HCT116 (cell line): ENCODE data around the gene ARL2. TPM values are rescaled to one million over a fixed set of nuclear protein-coding genes. Genes with fewer than 3 reads are reported as not detected.

Experiments used
- ATAC-seq: fragments of 200-7000 bp; cut with Tn5 transposase; 2 replicates; pipeline ENCODE4 v1.9.1; 2020; ENCODE audit warnings: mild to moderate bottlenecking, moderate library complexity
- BruUV-seq: library from RNA; stranded (reverse); fragments of 400-500 nt; replicated peaks from 2 replicates; lab custom pipeline; 2021; lab: Mats Ljungman, UMichigan
- CTCF ChIA-PET: fragments of 300-600 bp; sonication (Branson Sonifier 250); formaldehyde crosslinking; loops from one replicate; lab custom pipeline; 2021; ENCODE audit warnings: antibody characterized with exemption; lab: Charles Lee
- POLR2A ChIA-PET: fragments of 300-600, 350-600 bp; sonication (Branson Sonifier 250); formaldehyde crosslinking; loops from one replicate; lab custom pipeline; 2021; ENCODE audit warnings: antibody characterized with exemption; lab: Charles Lee
- RAD21 ChIA-PET, 2 experiments: fragments of 300-600 bp; sonication (Branson Sonifier 250); formaldehyde crosslinking; loops; one replicate each; lab custom pipeline; 2023; ENCODE audit warnings: low total read pairs in 2 of 2; ENCODE audit not compliant: uncharacterized antibody in 2 of 2, unreplicated experiment in 2 of 2, low non-redundant PET in 1 of 2; lab: Charles Lee
- DNase-seq: peaks from one replicate; pipeline ENCODE4 v3.0.0-alpha.2; 2010; ENCODE audit warnings: low read depth, low spot score
- H2AFZ ChIP-seq: fragments of 200-600 bp; shearing (Covaris generic), sonication (generic); 2 replicates; pipeline ENCODE4 v1.6.1; 2017; ENCODE audit warnings: low read depth, mixed run types, mixed read lengths, antibody characterized with exemption, low read length; ENCODE audit not compliant: poor library complexity, severe bottlenecking
- H3K27ac ChIP-seq: 2 replicates; pipeline ENCODE4 v1.5.1; 2012; ENCODE audit warnings: low read depth, low read length
- H3K27me3 ChIP-seq: fragments of 200-600 bp; sonication (generic); 2 replicates; pipeline ENCODE4 v1.6.1; 2016; ENCODE audit warnings: mixed run types, low read length, mixed read lengths; ENCODE audit not compliant: insufficient read depth
- H3K36me3 ChIP-seq, 2 experiments: fragments of 200-500 bp in 1 of 2; fragments of 200-600 bp in 1 of 2; sonication (Bioruptor generic) in 1 of 2; sonication (generic) in 1 of 2; 2 replicates each; pipeline versions ENCODE4 v1.5.1 to v1.6.1; 2014 to 2016; ENCODE audit warnings: low read length in 2 of 2, inconsistent platforms in 1 of 2, mixed read lengths in 1 of 2, mixed run types in 1 of 2; ENCODE audit not compliant: insufficient read depth in 2 of 2, control insufficient read depth in 1 of 2
- H3K4me1 ChIP-seq, 2 experiments: fragments of 200-600 bp in 1 of 2; sonication (generic) in 1 of 2; 2 replicates each; pipeline versions ENCODE4 v1.5.1 to v1.6.1; 2012 to 2017; ENCODE audit warnings: low read length in 2 of 2, inconsistent platforms in 1 of 2, mild to moderate bottlenecking in 1 of 2, mixed read lengths in 1 of 2, mixed run types in 1 of 2, moderate library complexity in 1 of 2; ENCODE audit not compliant: insufficient read depth in 2 of 2, control insufficient read depth in 1 of 2
- H3K4me2 ChIP-seq: fragments of 200-600 bp; sonication (generic); 2 replicates; pipeline ENCODE4 v1.6.1; 2017; ENCODE audit warnings: mixed run types, low read length, mixed read lengths
- H3K4me3 ChIP-seq, 2 experiments: fragments of 200-600 bp in 1 of 2; sonication (generic) in 1 of 2; replicated peaks in 1 of 2; 2 replicates each; pipeline ENCODE4 v1.5.1; 2011 to 2016; ENCODE audit warnings: low read length in 2 of 2, control low read depth in 1 of 2, low read depth in 1 of 2, mild to moderate bottlenecking in 1 of 2, mixed read lengths in 1 of 2, mixed run types in 1 of 2
- H3K79me2 ChIP-seq: fragments of 200-600 bp; sonication (generic); 2 replicates; pipeline ENCODE4 v1.6.1; 2017; ENCODE audit warnings: mild to moderate bottlenecking, mixed run types, low read length, moderate library complexity, mixed read lengths; ENCODE audit not compliant: insufficient read depth
- H3K9ac ChIP-seq: fragments of 200-600 bp; sonication (generic); 2 replicates; pipeline ENCODE4 v1.6.1; 2016; ENCODE audit warnings: low read length, mixed read lengths
- H3K9me2 ChIP-seq: fragments of 200-600 bp; sonication (generic), shearing (Covaris generic); 2 replicates; pipeline ENCODE4 v1.6.1; 2017; ENCODE audit warnings: mixed run types, mild to moderate bottlenecking, moderate library complexity; ENCODE audit not compliant: insufficient read depth
- H3K9me3 ChIP-seq, 2 experiments: fragments of 200-500 bp in 1 of 2; fragments of 200-600 bp in 1 of 2; sonication (Bioruptor generic) in 1 of 2; sonication (generic) in 1 of 2; 2 replicates each; pipeline ENCODE4 v1.6.1; 2014 to 2017; ENCODE audit warnings: low read length in 2 of 2, mixed read lengths in 2 of 2, inconsistent platforms in 1 of 2, low read depth in 1 of 2, mild to moderate bottlenecking in 1 of 2, mixed run types in 1 of 2, moderate library complexity in 1 of 2; ENCODE audit not compliant: control insufficient read depth in 1 of 2, insufficient read depth in 1 of 2
- H4K20me1 ChIP-seq: fragments of 200-600 bp; sonication (generic), shearing (Covaris generic); 2 replicates; pipeline ENCODE4 v1.6.1; 2017; ENCODE audit warnings: mixed run types, mild to moderate bottlenecking, moderate library complexity; ENCODE audit not compliant: insufficient read depth
- ATF3 ChIP-seq: IDR thresholded peaks from 2 replicates; pipeline ENCODE4 v1.6.1; 2012
- EZH2phosphoT487 ChIP-seq: fragments of 200-600 bp; IDR thresholded peaks from 2 replicates; pipeline ENCODE4 v1.6.1; 2018; ENCODE audit warnings: antibody characterized with exemption, borderline replicate concordance
- RAD21 ChIP-seq: IDR thresholded peaks from 2 replicates; pipeline ENCODE4 v1.6.1; 2012; ENCODE audit warnings: low read depth, mild to moderate bottlenecking
- REST ChIP-seq: IDR thresholded peaks from 2 replicates; pipeline ENCODE4 v1.6.1; 2012; ENCODE audit warnings: low read depth
- SP1 ChIP-seq: IDR thresholded peaks from 2 replicates; pipeline ENCODE4 v1.6.1; 2012; ENCODE audit warnings: low read depth
- SRF ChIP-seq: IDR thresholded peaks from 2 replicates; pipeline ENCODE4 v1.6.1; 2012; ENCODE audit warnings: low read depth
- TCF7L2 ChIP-seq: IDR thresholded peaks from 2 replicates; pipeline ENCODE4 v1.7.0; 2011; ENCODE audit warnings: borderline replicate concordance, inconsistent platforms; ENCODE audit not compliant: insufficient read depth, insufficient read length; ENCODE audit errors: extremely low read depth
- YY1 ChIP-seq: IDR thresholded peaks from 2 replicates; pipeline ENCODE4 v1.6.1; 2011; ENCODE audit warnings: low read length, low read depth, moderate library complexity, mild to moderate bottlenecking; ENCODE audit not compliant: insufficient replicate concordance; ENCODE audit errors: extremely low read depth
- ZBTB33 ChIP-seq: IDR thresholded peaks from 2 replicates; pipeline ENCODE4 v1.6.1; 2011; ENCODE audit warnings: mild to moderate bottlenecking, low read length, moderate library complexity; ENCODE audit not compliant: insufficient replicate concordance; ENCODE audit errors: extremely low read depth
- ZFX ChIP-seq: fragments of 450-650 bp; IDR thresholded peaks from 2 replicates; pipeline ENCODE4 v1.6.1; 2017
- intact Hi-C: fragments of 100-400 bp; cut with micrococcal nuclease; formaldehyde crosslinking; loops from 2 replicates; pipeline ENCODE4 v1.10.0; 2022
- total RNA-seq: library from RNA; stranded (reverse); gene quantifications from one replicate; pipeline ENCODE4 v1.2.1, GENCODE V29; 2021; ENCODE audit not compliant: unreplicated experiment

ARL2 gene
- total RNA-seq, 1 experiment from 2014 or later, result 68.7 TPM

- no peaks in the 10 kb centered on the region for H4K20me1 ChIP-seq
- TF ChIP-seq ATF3, result no peak
- no peak for TF ChIP-seq EZH2phosphoT487
- TF ChIP-seq SP1, result no peak
- no peak for TF ChIP-seq RAD21
- ChIA-PET CTCF (no interaction called here), RAD21 (no interaction called here), POLR2A (no interaction called here)
- no peak overlapping the region for H3K27ac ChIP-seq
- no peak overlapping the region for H2AFZ ChIP-seq
- H3K4me1 ChIP-seq, result peaks cover 17 to 43% of the 10 kb centered on the region in 2 experiments; a peak in 3 of 4 replicates
- no peak overlapping the region for H3K4me3 ChIP-seq
- H3K27me3 ChIP-seq, result no peaks in the 10 kb centered on the region
- H3K9ac ChIP-seq, result no peak overlapping the region
- no peaks in the 10 kb centered on the region for H3K36me3 ChIP-seq
- no peak for ATAC-seq
- H3K9me2 ChIP-seq, result no peaks in the 10 kb centered on the region
- DNase-seq, result no peak
- no TSS peak for BruUV-seq
- no peaks in the 10 kb centered on the region for H3K79me2 ChIP-seq
- intact Hi-C loops, result no loop called here
- no peak overlapping the region for H3K4me2 ChIP-seq
- H3K9me3 ChIP-seq, result no peaks in the 10 kb centered on the region
Observed at GRCh38 chr11:64994318-64994717, 19.6 kb upstream of the ARL2 start.

- peak overlapping the region; percentile 34; the same call in 1 of the 2 replicates for H3K27ac ChIP-seq
- H3K4me1 ChIP-seq, result peaks cover 13 to 36% of the 10 kb centered on the region in 2 experiments; a peak in 3 of 4 replicates
- peak; percentile 18; the same call in 1 of the 2 replicates for ATAC-seq
- H3K4me3 ChIP-seq, result peak overlapping the region; percentile 30 to 50
- peak overlapping the region; percentile 29 for H3K9ac ChIP-seq
- POLR2A ChIA-PET, result interaction anchor here (0.8 to 2.7 kb wide), 2 partner anchors 10 to 17 kb away, joined by 3 to 15 read pairs; no protein-coding TSS in a partner anchor
- no peaks in the 10 kb centered on the region for H3K36me3 ChIP-seq
- H4K20me1 ChIP-seq, result no peaks in the 10 kb centered on the region
- CTCF ChIA-PET, result interaction anchor here (0.7 to 3.8 kb wide), 8 partner anchors 11 to 209 kb away, joined by 3 to 21 read pairs (median 4); partner anchors contain the start of gene ARL2
- H3K27me3 ChIP-seq, result no peaks in the 10 kb centered on the region
- peak overlapping the region; percentile 78 for H3K4me2 ChIP-seq
- H2AFZ ChIP-seq, result peak overlapping the region; percentile 70
- BruUV-seq, result TSS peak; percentile 78
- TF ChIP-seq SRF (no peak), ZFX (no peak), TCF7L2 (no peak), ZBTB33 (no peak), YY1 (no peak), RAD21 (no peak), REST (no peak)
- RAD21 ChIA-PET, result interaction anchor here (1.2 to 1.9 kb wide), 2 partner anchors 148 to 150 kb away, joined by 4 to 5 read pairs; no protein-coding TSS in a partner anchor
- no peak for DNase-seq
- no peaks in the 10 kb centered on the region for H3K9me2 ChIP-seq
- intact Hi-C loops, result loop anchor here (5.0 kb wide), 1 partner anchor 149 kb away; no protein-coding TSS in a partner anchor
- H3K79me2 ChIP-seq, result no peaks in the 10 kb centered on the region
- no peaks in the 10 kb centered on the region for H3K9me3 ChIP-seq
Observed at GRCh38 chr11:64996327-64996709, 17.6 kb upstream of the ARL2 start.
